ENCODE data around the gene MYO3A. TPM values are rescaled to one million over a fixed set of nuclear protein-coding genes. Genes with fewer than 3 reads are reported as not detected.

Gene MYO3A
- total RNA-seq, 4 donors from 2014 or later: 0.17 to 0.19 TPM; not detected in 2

DNA sequence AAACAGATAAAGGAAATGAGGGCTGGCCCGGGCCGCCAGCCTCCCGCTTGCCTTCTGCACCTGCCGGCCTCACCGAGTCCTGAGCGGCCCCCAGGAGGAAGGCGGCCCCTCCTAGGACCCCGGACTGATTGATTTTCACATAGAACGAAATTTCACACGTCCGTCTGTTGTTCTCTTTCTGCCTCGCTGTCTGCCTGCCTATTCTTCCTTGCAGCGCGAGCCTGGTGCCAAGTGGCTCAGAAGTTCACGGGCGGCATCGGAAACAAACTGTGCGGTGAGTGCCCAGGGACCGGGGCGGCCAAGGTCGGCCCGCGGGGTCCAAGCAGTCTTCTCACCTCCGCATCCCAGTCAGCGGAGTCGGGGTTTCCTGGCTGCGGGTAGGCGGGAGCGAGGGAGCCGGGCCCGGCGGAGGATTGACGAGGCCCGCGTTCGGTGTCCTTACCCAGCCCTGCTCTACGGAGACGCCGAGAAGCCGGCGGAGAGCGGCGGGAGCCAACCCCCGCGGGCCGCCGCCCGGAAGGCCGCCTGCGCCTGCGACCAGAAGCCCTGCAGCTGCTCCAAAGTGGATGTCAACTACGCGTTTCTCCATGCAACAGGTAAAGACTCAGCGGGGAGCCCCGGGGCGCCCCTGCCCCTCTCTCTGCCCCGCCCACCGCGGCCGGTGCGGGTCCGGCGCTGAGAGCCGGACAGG is 283.5 kb downstream of the MYO3A start:
- TF ChIP-seq, protein P1, sequence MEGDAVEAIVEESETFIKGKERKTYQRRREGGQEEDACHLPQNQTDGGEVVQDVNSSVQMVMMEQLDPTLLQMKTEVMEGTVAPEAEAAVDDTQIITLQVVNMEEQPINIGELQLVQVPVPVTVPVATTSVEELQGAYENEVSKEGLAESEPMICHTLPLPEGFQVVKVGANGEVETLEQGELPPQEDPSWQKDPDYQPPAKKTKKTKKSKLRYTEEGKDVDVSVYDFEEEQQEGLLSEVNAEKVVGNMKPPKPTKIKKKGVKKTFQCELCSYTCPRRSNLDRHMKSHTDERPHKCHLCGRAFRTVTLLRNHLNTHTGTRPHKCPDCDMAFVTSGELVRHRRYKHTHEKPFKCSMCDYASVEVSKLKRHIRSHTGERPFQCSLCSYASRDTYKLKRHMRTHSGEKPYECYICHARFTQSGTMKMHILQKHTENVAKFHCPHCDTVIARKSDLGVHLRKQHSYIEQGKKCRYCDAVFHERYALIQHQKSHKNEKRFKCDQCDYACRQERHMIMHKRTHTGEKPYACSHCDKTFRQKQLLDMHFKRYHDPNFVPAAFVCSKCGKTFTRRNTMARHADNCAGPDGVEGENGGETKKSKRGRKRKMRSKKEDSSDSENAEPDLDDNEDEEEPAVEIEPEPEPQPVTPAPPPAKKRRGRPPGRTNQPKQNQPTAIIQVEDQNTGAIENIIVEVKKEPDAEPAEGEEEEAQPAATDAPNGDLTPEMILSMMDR (IDR thresholded peaks at IDR 0.05; ENCODE audit: low read depth): no peak

DNA sequence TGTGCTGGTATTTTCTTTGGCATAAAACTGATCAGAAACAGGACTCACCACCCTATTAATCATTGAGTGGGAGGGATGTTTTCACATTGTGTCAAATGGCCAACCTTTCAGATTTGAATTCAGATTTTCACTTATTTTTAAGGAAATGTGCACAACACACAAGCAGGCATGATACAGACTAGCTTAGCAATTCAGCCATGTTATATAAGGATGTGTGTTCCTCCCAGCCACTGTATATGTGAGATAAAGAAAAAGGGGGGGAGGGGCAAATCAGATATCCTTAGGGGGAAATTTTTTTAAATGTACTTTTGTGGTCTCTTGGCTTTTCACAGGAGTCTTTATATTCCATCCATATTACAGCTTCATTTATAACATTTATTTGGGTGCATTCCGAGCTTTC is 285.6 kb downstream of the MYO3A start:
- TF ChIP-seq, protein P1 (IDR thresholded peaks at IDR 0.05; ENCODE audit: low read depth): no peak

DNA sequence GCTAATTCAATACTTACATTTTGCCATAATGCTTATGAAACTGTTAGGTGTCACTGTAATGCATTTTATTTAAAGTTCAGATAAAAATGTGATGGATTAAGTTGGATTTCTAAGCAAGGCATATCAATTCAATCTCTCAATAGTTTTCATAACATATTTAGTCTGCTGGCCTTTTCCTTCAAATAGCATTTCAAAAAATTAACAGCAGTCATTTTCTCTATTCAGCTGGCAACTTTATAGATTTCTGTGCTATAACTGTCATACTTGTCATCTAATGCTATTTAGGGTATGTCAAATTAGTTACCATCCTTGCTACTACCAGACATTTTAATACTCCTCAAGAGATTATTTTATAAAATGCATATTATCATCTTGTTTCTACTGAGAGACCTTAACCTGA is 286.9 kb downstream of the MYO3A start:
- TF ChIP-seq, protein P1 (IDR thresholded peaks at IDR 0.05; ENCODE audit: low read depth): no peak

DNA sequence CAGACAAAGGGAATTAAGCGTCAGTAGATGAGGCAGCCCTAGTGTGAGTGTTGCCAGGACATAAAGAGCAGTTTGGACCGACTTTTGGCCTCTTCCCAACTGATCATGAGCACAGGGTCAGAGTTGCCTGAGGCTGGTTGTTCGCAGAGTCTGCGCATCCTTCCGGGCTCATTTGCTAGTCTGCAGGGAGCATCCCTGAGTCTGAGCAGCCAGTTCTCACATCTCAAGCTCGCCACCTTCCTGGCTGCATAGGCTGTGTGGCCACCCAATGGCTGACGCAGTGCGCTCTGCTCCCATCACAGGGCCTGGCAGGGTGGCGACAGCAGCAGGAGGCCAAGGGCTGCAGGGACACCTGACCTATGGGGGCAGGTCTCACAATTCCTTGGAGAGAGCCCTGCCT is 287.5 kb downstream of the MYO3A start:
- TF ChIP-seq, protein P1 (IDR thresholded peaks at IDR 0.05; ENCODE audit: low read depth): no peak

DNA sequence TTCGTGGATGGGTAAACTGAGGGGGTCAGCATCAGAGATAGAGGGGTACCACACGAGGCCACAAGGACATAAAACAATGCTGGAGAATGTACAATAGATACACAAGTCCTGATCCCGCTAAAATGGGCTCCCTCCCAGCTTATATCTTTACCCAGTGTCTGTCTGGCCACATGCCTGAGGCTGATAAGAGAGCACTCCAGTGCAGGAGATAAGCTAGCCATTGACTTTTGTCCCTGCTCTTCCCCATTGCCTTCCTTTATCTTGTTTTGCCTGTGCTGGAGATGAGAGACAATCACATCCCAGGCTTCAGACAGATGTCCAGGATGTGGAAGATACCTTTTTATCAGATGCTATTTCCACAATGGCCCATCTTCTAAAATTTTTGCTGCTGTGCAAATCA is 288.5 kb downstream of the MYO3A start:
- TF ChIP-seq, protein P1 (IDR thresholded peaks at IDR 0.05; ENCODE audit: low read depth): no peak

GRCh38 chr10:26225322-26225721 is 291.3 kb downstream of the MYO3A start:
- TF ChIP-seq, protein P1 (IDR thresholded peaks at IDR 0.05; ENCODE audit: low read depth): no peak

DNA sequence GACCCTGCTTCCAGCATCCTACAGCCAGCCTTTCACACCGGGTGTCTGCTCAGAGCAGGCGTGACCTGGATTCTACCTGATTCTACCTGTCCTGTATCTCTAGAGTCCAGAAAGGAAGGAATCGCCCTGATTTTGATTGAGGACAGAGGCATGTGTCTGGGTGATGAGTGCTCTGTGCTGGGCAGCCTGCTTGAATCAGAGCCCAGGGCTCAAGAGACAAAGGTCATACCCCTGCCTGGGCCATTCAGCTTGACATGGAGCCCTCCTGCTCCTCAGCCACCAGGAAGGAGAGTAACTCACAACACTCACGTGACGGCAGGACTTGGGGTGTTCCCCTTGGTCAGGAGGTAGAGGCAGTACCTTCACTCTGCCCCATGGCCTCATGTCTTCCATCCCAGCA is 293.8 kb downstream of the MYO3A start:
- TF ChIP-seq, protein P1 (IDR thresholded peaks at IDR 0.05; ENCODE audit: low read depth): no peak

Measured in subcutaneous adipose tissue (tissue), 4 donors.